Spinal cord (tissue), 10 donors: Measurements from ENCODE around the gene CD300E. TPM values are rescaled to one million over a fixed set of nuclear protein-coding genes. Genes with fewer than 3 reads are reported as not detected.
A peak's percentile ranks its signal among the peaks of the same experiment; 100 is the strongest.
"Not testable (repeated sequence)": the region's sequence is repeated elsewhere in the genome, so short reads cannot be mapped to it uniquely, and the experiment has no call there.

Experiments
- DNase-seq, 6 donors: peaks; one replicate each; pipeline versions ENCODE4 v3.0.0 to v3.0.0-alpha.2; 2013 to 2015; ENCODE audit warnings: low spot score in 6 of 6, low read depth in 4 of 6
- H3K27ac ChIP-seq: one replicate; pipeline ENCODE4 v1.5.1; 2013; ENCODE audit warnings: low read depth, low read length, control low read depth
- H3K27me3 ChIP-seq: one replicate; pipeline ENCODE4 v1.6.1; 2013; ENCODE audit warnings: low read length; ENCODE audit not compliant: control insufficient read depth, insufficient read depth
- H3K36me3 ChIP-seq: one replicate; pipeline ENCODE4 v1.6.1; 2013; ENCODE audit warnings: low read length; ENCODE audit not compliant: control insufficient read depth, insufficient read depth
- H3K4me1 ChIP-seq: one replicate; pipeline ENCODE4 v1.6.1; 2013; ENCODE audit warnings: low read length; ENCODE audit not compliant: control insufficient read depth, insufficient read depth
- H3K4me3 ChIP-seq: one replicate; pipeline ENCODE4 v1.5.1; 2013; ENCODE audit warnings: low read depth, low read length, control low read depth
- H3K9me3 ChIP-seq: one replicate; pipeline ENCODE4 v1.6.1; 2013; ENCODE audit warnings: low read length; ENCODE audit not compliant: control insufficient read depth, insufficient read depth
- WGBS: methylation state at CpG from one replicate; pipeline ENCODE4 v1.1.5; 2013; ENCODE audit warnings: missing lambda C conversion rate; ENCODE audit not compliant: insufficient coverage; 5-methylcytosine and 5-hydroxymethylcytosine counted together
- polyA plus RNA-seq, 2 donors: library from polyadenylated mRNA; unstranded; fragments of 120-200 nt; gene quantifications; one replicate each; pipeline ENCODE4 v1.2.1, GENCODE V29; 2013; ENCODE audit not compliant: insufficient read length in 2 of 2
- total RNA-seq, 2 donors: library from RNA; depleted of rRNA in 1 of 2; stranded (reverse); fragments of 120-200 nt in 1 of 2; fragments of >200 nt in 1 of 2; gene quantifications; one replicate each; pipeline versions ENCODE4 v1.2.3 to v1.2.4, GENCODE V29; 2013 to 2014
- donor health status: healthy.

CD300E gene
- total and polyA plus RNA-seq, 4 donors = 0.17 to 0.30 TPM; not detected in 2

DNA sequence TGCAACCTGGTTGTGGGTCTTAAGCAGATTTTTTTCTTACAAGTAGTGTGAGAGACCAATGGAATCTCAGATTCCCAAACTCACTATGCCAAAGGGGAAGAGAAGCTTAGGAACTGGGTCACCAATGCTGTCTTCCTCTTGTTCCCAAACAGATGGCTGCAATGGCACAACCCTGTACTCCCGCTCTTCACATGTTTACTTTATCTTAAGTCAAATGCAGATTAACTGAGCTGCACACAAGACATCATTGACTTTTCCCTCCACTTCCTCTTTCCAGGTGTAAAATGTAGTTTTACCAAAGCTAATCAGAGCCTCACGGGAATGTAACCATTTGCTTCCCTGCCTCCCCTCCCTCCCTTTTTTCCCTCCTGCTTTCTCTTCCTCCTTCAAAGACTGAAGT is 14.4 kb upstream of the CD300E start:
- no peak for DNase-seq
- Histone ChIP-seq H3K27ac (no peak overlapping the region), H3K4me3 (no peak overlapping the region), H3K36me3 (no peaks in the 10 kb centered on the region), H3K27me3 (peaks cover 1% of the 10 kb centered on the region), H3K9me3 (no peaks in the 10 kb centered on the region), H3K4me1 (peaks cover 3% of the 10 kb centered on the region)
- WGBS = 81% methylated on average over 2 of the region's 2 CpGs

DNA sequence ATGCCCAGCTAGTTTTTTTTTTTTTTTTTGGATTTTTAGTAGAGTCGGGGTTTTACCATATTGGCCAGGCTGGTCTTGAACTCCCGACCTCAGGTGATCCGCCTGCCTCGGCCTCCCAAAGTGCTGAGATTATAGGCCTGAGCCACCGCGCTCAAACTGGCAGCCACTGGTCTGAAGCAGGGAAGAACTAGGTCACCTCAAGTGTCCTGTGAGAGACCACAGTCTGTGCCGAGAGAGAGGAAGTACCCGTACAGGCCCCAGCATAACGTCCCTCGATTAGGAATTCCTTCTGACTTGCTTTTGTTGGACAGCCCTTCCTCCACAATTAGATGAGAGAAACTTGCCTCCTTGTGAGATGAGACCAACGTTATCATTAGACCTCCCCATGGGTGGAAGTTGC is 13.7 kb upstream of the CD300E start:
- Histone ChIP-seq H3K9me3 (no peaks in the 10 kb centered on the region), H3K27me3 (no peaks in the 10 kb centered on the region), H3K27ac (no peak overlapping the region), H3K4me1 (peaks cover 3% of the 10 kb centered on the region), H3K4me3 (no peak overlapping the region), H3K36me3 (no peaks in the 10 kb centered on the region)
- DNase-seq = no peak
- WGBS = 78% methylated on average over 8 of the region's 11 CpGs

- H3K27ac ChIP-seq, H3K4me1 ChIP-seq, H3K36me3 ChIP-seq, H3K27me3 ChIP-seq, DNase-seq, H3K9me3 ChIP-seq, H3K4me3 ChIP-seq: not testable (repeated sequence)
- WGBS = no CpG with 5 or more reads among the region's 10 CpGs
Observed at GRCh38 chr17:74636541-74637085, 13.1 kb upstream of the CD300E start.

DNA sequence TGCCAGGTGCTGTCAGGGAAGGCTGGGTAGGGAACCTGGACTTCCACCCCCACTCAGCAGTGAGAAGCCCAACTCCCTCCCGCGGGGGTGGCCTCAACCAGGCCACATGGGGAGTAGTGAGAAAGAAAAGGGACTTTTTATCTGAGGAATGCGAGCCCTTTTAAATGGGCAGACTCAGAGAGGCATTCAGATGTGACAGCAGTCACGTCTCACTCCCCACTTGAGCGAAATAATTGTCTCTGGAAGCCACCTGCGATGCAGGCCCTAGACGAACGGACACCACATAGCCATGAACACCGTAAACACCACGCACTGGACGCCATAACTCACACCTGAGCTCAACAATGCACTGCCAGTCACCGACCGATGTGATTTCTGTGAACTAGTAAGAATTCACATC is 11.9 kb upstream of the CD300E start:
- no peak overlapping the region for H3K27ac ChIP-seq
- DNase-seq = no peak
- no peaks in the 10 kb centered on the region for H3K27me3 ChIP-seq
- H3K4me3 ChIP-seq = no peak overlapping the region
- no peaks in the 10 kb centered on the region for H3K9me3 ChIP-seq
- H3K36me3 ChIP-seq = no peaks in the 10 kb centered on the region
- 38% methylated on average over 13 of the region's 13 CpGs for WGBS
- peaks cover 3% of the 10 kb centered on the region for H3K4me1 ChIP-seq

GRCh38 chr17:74633326-74633725 is 9.8 kb upstream of the CD300E start:
- Histone ChIP-seq H3K4me1 (no peaks in the 10 kb centered on the region), H3K36me3 (no peaks in the 10 kb centered on the region), H3K27me3 (no peaks in the 10 kb centered on the region), H3K9me3 (no peaks in the 10 kb centered on the region), H3K4me3 (no peak overlapping the region), H3K27ac (no peak overlapping the region)
- DNase-seq = no peak
- 93% methylated on average over 6 of the region's 8 CpGs for WGBS

DNA sequence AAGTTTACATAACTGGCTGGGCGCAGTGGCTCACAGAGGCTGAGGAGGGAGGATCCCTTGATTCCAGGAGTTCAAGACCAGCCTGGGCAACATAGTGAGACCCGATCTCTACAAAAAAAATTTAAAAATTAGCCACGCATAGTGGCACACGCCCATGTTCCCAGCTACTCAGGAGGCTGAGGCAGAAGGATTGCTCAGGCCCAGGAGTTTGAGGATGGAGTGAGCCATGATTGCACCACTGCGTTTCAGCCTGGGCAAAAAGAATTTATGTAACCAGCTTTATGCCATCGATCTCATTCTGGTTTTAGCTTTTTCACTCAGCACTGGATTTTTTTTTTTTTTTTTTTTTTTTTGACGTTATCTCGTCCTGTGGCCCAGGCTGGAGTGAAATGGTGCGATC is 9.1 kb upstream of the CD300E start:
- H3K4me1 ChIP-seq = no peaks in the 10 kb centered on the region
- DNase-seq = no peak
- no peak overlapping the region for H3K27ac ChIP-seq
- no peaks in the 10 kb centered on the region for H3K36me3 ChIP-seq
- WGBS = 98% methylated on average over 6 of the region's 9 CpGs
- no peaks in the 10 kb centered on the region for H3K9me3 ChIP-seq
- no peaks in the 10 kb centered on the region for H3K27me3 ChIP-seq
- no peak overlapping the region for H3K4me3 ChIP-seq

- peak in 2 of 6 donors; percentile 22 to 34 for DNase-seq
- Histone ChIP-seq H3K36me3 (no peaks in the 10 kb centered on the region), H3K9me3 (no peaks in the 10 kb centered on the region), H3K4me3 (no peak overlapping the region), H3K27ac (no peak overlapping the region), H3K4me1 (no peaks in the 10 kb centered on the region), H3K27me3 (no peaks in the 10 kb centered on the region)
- 54% methylated on average over 11 of the region's 14 CpGs for WGBS
Observed at GRCh38 chr17:74631468-74632450, 8.2 kb upstream of the CD300E start.

DNA sequence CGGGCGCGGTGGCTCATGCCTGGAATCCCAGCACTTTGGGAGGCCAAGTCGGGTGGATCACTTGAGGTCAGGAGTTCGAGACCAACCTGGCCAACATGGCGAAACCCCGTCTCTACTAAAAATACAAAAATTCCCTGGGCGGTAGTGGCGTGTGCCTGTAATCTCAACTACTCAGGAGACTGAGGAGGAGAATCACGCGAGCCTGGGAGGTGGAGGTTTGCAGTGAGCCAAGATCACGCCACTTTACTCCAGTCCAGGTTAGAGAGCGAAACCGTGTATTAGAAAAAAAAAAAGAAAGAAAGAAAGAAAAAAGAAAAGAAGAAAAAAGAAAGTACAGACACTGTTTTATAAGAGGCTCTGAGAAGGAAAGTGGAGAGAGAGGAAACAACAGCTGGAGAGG is 6.7 kb upstream of the CD300E start:
- not testable (repeated sequence) for H3K27me3 ChIP-seq, H3K4me3 ChIP-seq, H3K9me3 ChIP-seq, H3K4me1 ChIP-seq, H3K36me3 ChIP-seq, DNase-seq, H3K27ac ChIP-seq
- WGBS = 92% methylated on average over 6 of the region's 14 CpGs

GRCh38 chr17:74625661-74626060 is 2.1 kb upstream of the CD300E start:
- H3K4me1 ChIP-seq = no peaks in the 10 kb centered on the region
- peaks cover 2% of the 10 kb centered on the region for H3K27me3 ChIP-seq
- no peaks in the 10 kb centered on the region for H3K36me3 ChIP-seq
- no peak for DNase-seq
- H3K9me3 ChIP-seq = no peaks in the 10 kb centered on the region
- 56% methylated on average over 3 of the region's 3 CpGs for WGBS
- no peak overlapping the region for H3K27ac ChIP-seq
- H3K4me3 ChIP-seq = no peak overlapping the region

- 86% methylated on average over 1 of the region's 1 CpG for WGBS
- Histone ChIP-seq H3K27me3 (peaks cover 2% of the 10 kb centered on the region), H3K27ac (no peak overlapping the region), H3K36me3 (no peaks in the 10 kb centered on the region), H3K4me3 (no peak overlapping the region), H3K9me3 (no peaks in the 10 kb centered on the region), H3K4me1 (no peaks in the 10 kb centered on the region)
- no peak for DNase-seq
Observed at GRCh38 chr17:74624131-74624530, 593 bp upstream of the CD300E start.
